Endothelial cell of umbilical vein (primary cell): ENCODE data around the gene S100A1. TPM values are rescaled to one million over a fixed set of nuclear protein-coding genes. Genes with fewer than 3 reads are reported as not detected.

Source experiments
- BruUV-seq: library from RNA; stranded (reverse); fragments of 400-500 nt; replicated peaks from 2 replicates; lab custom pipeline; 2021; lab: Mats Ljungman, UMichigan
- CTCF ChIA-PET: fragments of 300-600, 350-600 bp; sonication (Branson Sonifier 250); formaldehyde crosslinking; loops from one replicate; lab custom pipeline; 2021; ENCODE audit warnings: antibody characterized with exemption, inconsistent platforms; lab: Charles Lee
- POLR2A ChIA-PET: fragments of 300-600, 350-600 bp; sonication (Branson Sonifier 250); formaldehyde crosslinking; loops from one replicate; lab custom pipeline; 2021; ENCODE audit warnings: antibody characterized with exemption, inconsistent platforms; lab: Charles Lee
- DNase-seq: peaks from one replicate; pipeline ENCODE4 v3.0.0-alpha.2; 2011; ENCODE audit warnings: low read depth, low spot score
- FAIRE-seq: peaks from 2 replicates; lab custom pipeline; 2011; peaks lifted over from hg19 to GRCh38; lab: Jason Lieb, UNC
- H2AFZ ChIP-seq: 2 replicates; pipeline ENCODE4 v1.6.0; 2012; ENCODE audit warnings: low read depth, low read length, control low read depth, inconsistent platforms
- H3K27ac ChIP-seq: 2 replicates; pipeline ENCODE4 v1.5.1; 2011; ENCODE audit warnings: low read depth, mild to moderate bottlenecking, control low read depth, low read length, moderate library complexity; ENCODE audit not compliant: insufficient read depth
- H3K27me3 ChIP-seq, 2 experiments: 2 replicates each; pipeline versions ENCODE4 v1.6.0 to v1.6.1; 2011; ENCODE audit warnings: low read length in 2 of 2, mixed read lengths in 1 of 2; ENCODE audit not compliant: control insufficient read depth in 2 of 2, insufficient read depth in 2 of 2
- H3K36me3 ChIP-seq, 2 experiments: 2 replicates in 1 of 2; 3 replicates in 1 of 2; pipeline ENCODE4 v1.5.1; 2011; ENCODE audit warnings: low read length in 2 of 2, mild to moderate bottlenecking in 1 of 2, moderate library complexity in 1 of 2; ENCODE audit not compliant: control insufficient read depth in 2 of 2, insufficient read depth in 2 of 2; ENCODE audit errors: extremely low read depth in 1 of 2
- H3K4me1 ChIP-seq: 3 replicates; pipeline ENCODE4 v1.5.1; 2011; ENCODE audit warnings: mild to moderate bottlenecking, low read length; ENCODE audit not compliant: control insufficient read depth, insufficient read depth; ENCODE audit errors: extremely low read depth
- H3K4me2 ChIP-seq: 2 replicates; pipeline ENCODE4 v1.6.1; 2011; ENCODE audit warnings: low read length, control low read depth, mixed read lengths; ENCODE audit not compliant: insufficient read depth
- H3K4me3 ChIP-seq, 3 experiments: fragments of 200-600 bp in 1 of 3; sonication (generic), shearing (Covaris generic) in 1 of 3; replicated peaks in 1 of 3; 2 replicates each; pipeline ENCODE4 v1.5.1; 2011 to 2016; ENCODE audit warnings: control low read depth in 3 of 3, low read length in 3 of 3, mild to moderate bottlenecking in 2 of 3, inconsistent platforms in 1 of 3, low read depth in 1 of 3, moderate library complexity in 1 of 3; ENCODE audit not compliant: insufficient read depth in 1 of 3
- H3K79me2 ChIP-seq: 2 replicates; pipeline ENCODE4 v1.6.0; 2012; ENCODE audit warnings: low read length, inconsistent platforms; ENCODE audit not compliant: control insufficient read depth, insufficient read depth
- H3K9ac ChIP-seq: replicated peaks from 2 replicates; pipeline ENCODE3; 2011; ENCODE audit warnings: low read length, control low read depth; ENCODE audit not compliant: insufficient read depth; ENCODE audit errors: extremely low read depth
- H3K9me1 ChIP-seq: replicated peaks from 3 replicates; pipeline ENCODE4 v1.6.0; 2011; ENCODE audit warnings: mild to moderate bottlenecking, low read length; ENCODE audit not compliant: control insufficient read depth, insufficient read depth; ENCODE audit errors: extremely low read depth
- H3K9me3 ChIP-seq: replicated peaks from 2 replicates; pipeline ENCODE4 v1.5.1; 2012; ENCODE audit warnings: low read length, inconsistent platforms; ENCODE audit not compliant: control insufficient read depth, insufficient read depth
- H4K20me1 ChIP-seq: replicated peaks from 2 replicates; pipeline ENCODE3; 2011; ENCODE audit warnings: mild to moderate bottlenecking, low read length; ENCODE audit not compliant: control insufficient read depth, insufficient read depth; ENCODE audit errors: extremely low read depth
- CTCF ChIP-seq, 2 donors: IDR thresholded peaks; 1 replicate in 1 of 2; 2 replicates in 1 of 2; pipeline ENCODE4 v1.5.1; 2011; ENCODE audit warnings: low read length in 2 of 2, mild to moderate bottlenecking in 2 of 2, moderate library complexity in 2 of 2, control low read depth in 1 of 2, inconsistent platforms in 1 of 2, low read depth in 1 of 2; ENCODE audit not compliant: insufficient read depth in 1 of 2; ENCODE audit errors: extremely low read depth in 1 of 2
- EZH2 ChIP-seq: IDR thresholded peaks from 2 replicates; pipeline ENCODE4 v1.6.1; 2012; ENCODE audit warnings: borderline replicate concordance, low read depth, mild to moderate bottlenecking, moderate library complexity, low read length, inconsistent platforms; ENCODE audit not compliant: severe bottlenecking
- FOS ChIP-seq: IDR thresholded peaks from 2 replicates; pipeline ENCODE4 v1.6.1; 2011; ENCODE audit warnings: mild to moderate bottlenecking, low read length, moderate library complexity, borderline replicate concordance; ENCODE audit not compliant: insufficient read depth
- GATA2 ChIP-seq: IDR thresholded peaks from 2 replicates; pipeline ENCODE4 v1.7.0; 2011; ENCODE audit warnings: low read depth, mild to moderate bottlenecking, moderate library complexity, mixed read lengths, low read length; ENCODE audit not compliant: insufficient read length, insufficient read depth
- JUN ChIP-seq: IDR thresholded peaks from 2 replicates; pipeline ENCODE4 v1.6.1; 2011; ENCODE audit warnings: borderline replicate concordance, low read depth; ENCODE audit not compliant: insufficient read length, insufficient read depth
- MAX ChIP-seq: IDR thresholded peaks from 2 replicates; pipeline ENCODE4 v1.6.1; 2011; ENCODE audit not compliant: insufficient read depth, insufficient read length
- MYC ChIP-seq: IDR thresholded peaks from one replicate; pipeline ENCODE4 v1.6.1; 2011; ENCODE audit warnings: mild to moderate bottlenecking, low read depth, low read length
- POLR2A ChIP-seq: IDR thresholded peaks from 2 replicates; pipeline ENCODE4 v1.6.1; 2012; ENCODE audit warnings: low read depth, mild to moderate bottlenecking, control low read depth, low read length
- POLR2AphosphoS5 ChIP-seq: IDR thresholded peaks from 2 replicates; pipeline ENCODE4 v1.6.1; 2012; ENCODE audit warnings: low read depth, mild to moderate bottlenecking, control low read depth, low read length, moderate library complexity; ENCODE audit not compliant: insufficient read depth
- dilution Hi-C: fragments of 300-500 bp; cut with MboI; formaldehyde crosslinking; loops from one replicate; pipeline ENCODE4 v1.15.0; 2019; ENCODE audit warnings: low sequenced_read_pairs; ENCODE audit not compliant: extremely low pct_ligation_motif_present
- intact Hi-C: fragments of 100-400 bp; cut with micrococcal nuclease; formaldehyde crosslinking; loops from one replicate; pipeline ENCODE4 v1.10.0; 2022
- polyA plus RNA-seq, 4 experiments: library from polyadenylated mRNA; depleted of rRNA in 3 of 4; stranded (reverse) in 3 of 4; unstranded in 1 of 4; fragments of >200 nt; gene quantifications; 2 replicates each; pipeline versions ENCODE4 v1.2.1 to v1.2.3, GENCODE V29; 2011 to 2012; ENCODE audit warnings: missing spikeins in 1 of 4
- total RNA-seq: library from RNA; stranded (reverse); gene quantifications from 2 replicates; pipeline ENCODE4 v1.2.3, GENCODE V29; 2021

Gene S100A1
- total and polyA plus RNA-seq, 2 donors (not counting 3 experiments of a cell fraction or from before 2014, with no cell fraction given) = not detected

GRCh38 chr1:153638261-153638660 is 10.0 kb downstream of the S100A1 start:
- POLR2A ChIA-PET = interaction anchor here (0.8 to 1.0 kb wide), 3 partner anchors 10 to 15 kb away, joined by 3 to 5 read pairs (median 3); partner anchors contain the start of gene S100A13

More at GRCh38 chr1:153638261-153638660, 10.0 kb downstream of the S100A1 start:
- peaks cover 2% of the 10 kb centered on the region for H4K20me1 ChIP-seq
- FAIRE-seq = no peak
- H3K79me2 ChIP-seq = peaks cover 56% of the 10 kb centered on the region
- no peak overlapping the region for H3K9ac ChIP-seq
- intact Hi-C loops = no loop called here
- no peak overlapping the region for H3K4me3 ChIP-seq
- H3K27me3 ChIP-seq = no peaks in the 10 kb centered on the region
- H3K27ac ChIP-seq = no peak overlapping the region
- no peaks in the 10 kb centered on the region for H3K9me1 ChIP-seq
- CTCF ChIA-PET = interaction anchor here (1.2 to 3.0 kb wide), 3 partner anchors 11 to 128 kb away, joined by 6 to 12 read pairs (median 9); partner anchors contain the start of gene S100A13
- no peak for DNase-seq
- peaks cover 30 to 41% of the 10 kb centered on the region in 2 experiments for H3K36me3 ChIP-seq
- no peak overlapping the region for H3K4me2 ChIP-seq
- TF ChIP-seq POLR2AphosphoS5 (no peak), CTCF (IDR thresholded peaks at IDR 0.05; ENCODE audit: extremely low read depth in 1 of 2, insufficient read depth in 1 of 2, low read depth in 1 of 2, low read length in 2 of 2) (no peak), JUN (no peak), GATA2 (no peak), MYC (no peak), POLR2A (no peak), MAX (no peak), EZH2 (no peak), FOS (no peak)
- dilution Hi-C loops = no loop called here
- H3K9me3 ChIP-seq = no peaks in the 10 kb centered on the region
- no peak overlapping the region for H2AFZ ChIP-seq
- H3K4me1 ChIP-seq = peaks cover 9% of the 10 kb centered on the region
- BruUV-seq = no TSS peak
